H1 (cell line): Measurements from ENCODE around the gene PRPF4. TPM values are rescaled to one million over a fixed set of nuclear protein-coding genes. Genes with fewer than 3 reads are reported as not detected.

Experiments
- CTCF ChIA-PET: fragments of 300-600 bp; sonication (Branson Sonifier 250); formaldehyde crosslinking; loops from one replicate; lab custom pipeline; 2021; ENCODE audit not compliant: partially characterized antibody; lab: Charles Lee
- POLR2A ChIA-PET: fragments of 300-600 bp; sonication (Branson Sonifier 250); formaldehyde crosslinking; loops from one replicate; lab custom pipeline; 2021; ENCODE audit warnings: inconsistent platforms; ENCODE audit not compliant: partially characterized antibody; lab: Charles Lee
- DNase-seq, 2 experiments: peaks; one replicate each; pipeline versions ENCODE4 v3.0.0 to v3.0.0-alpha.2; 2010 to 2022; ENCODE audit warnings: low spot score in 2 of 2, low read depth in 1 of 2, mixed read lengths in 1 of 2
- FAIRE-seq: peaks from 2 replicates; lab custom pipeline; 2011; peaks lifted over from hg19 to GRCh38; lab: Jason Lieb, UNC
- H2AFZ ChIP-seq: 2 replicates; pipeline ENCODE4 v1.8.1; 2012; ENCODE audit warnings: low read length, inconsistent platforms
- H2AK5ac ChIP-seq: 2 replicates; pipeline ENCODE4 v1.6.1; 2013; ENCODE audit warnings: low read depth, low read length
- H2BK120ac ChIP-seq: replicated peaks from 2 replicates; pipeline ENCODE3; 2013; ENCODE audit warnings: low read depth, low read length, inconsistent platforms
- H2BK12ac ChIP-seq: 2 replicates; pipeline ENCODE4 v1.6.1; 2013; ENCODE audit warnings: low read depth, low read length
- H2BK15ac ChIP-seq: 2 replicates; pipeline ENCODE4 v1.6.1; 2013; ENCODE audit warnings: low read length
- H2BK20ac ChIP-seq: 2 replicates; pipeline ENCODE4 v1.6.1; 2013; ENCODE audit warnings: low read length
- H2BK5ac ChIP-seq: 2 replicates; pipeline ENCODE4 v1.6.1; 2013; ENCODE audit warnings: low read depth, low read length
- H3K14ac ChIP-seq: 2 replicates; pipeline ENCODE4 v1.6.1; 2013; ENCODE audit warnings: inconsistent platforms; ENCODE audit not compliant: insufficient read length
- H3K18ac ChIP-seq: 2 replicates; pipeline ENCODE4 v1.6.1; 2013; ENCODE audit warnings: low read length; ENCODE audit errors: extremely low read depth
- H3K23ac ChIP-seq: 2 replicates; pipeline ENCODE4 v1.6.1; 2013; ENCODE audit warnings: inconsistent platforms; ENCODE audit not compliant: insufficient read length
- H3K23me2 ChIP-seq: 2 replicates; pipeline ENCODE4 v1.6.1; 2013; ENCODE audit warnings: low read depth, low read length
- H3K27ac ChIP-seq: 2 replicates; pipeline ENCODE4 v1.6.1; 2011; ENCODE audit warnings: low read depth, low read length, inconsistent platforms
- H3K27me3 ChIP-seq, 4 experiments: replicated peaks in 1 of 4; 1 replicate in 1 of 4; 2 replicates in 3 of 4; pipeline versions ENCODE4 v1.6.1 to v1.8.1; 2011 to 2013; ENCODE audit warnings: low read length in 3 of 4, mild to moderate bottlenecking in 3 of 4, inconsistent platforms in 2 of 4, mixed read lengths in 2 of 4, moderate library complexity in 1 of 4; ENCODE audit not compliant: control insufficient read depth in 3 of 4, insufficient read depth in 3 of 4; ENCODE audit errors: extremely low read depth in 1 of 4
- H3K36me3 ChIP-seq, 4 experiments: 2 replicates each; pipeline versions ENCODE4 v1.6.1 to v1.8.1; 2011 to 2013; ENCODE audit warnings: mild to moderate bottlenecking in 4 of 4, low read length in 3 of 4, moderate library complexity in 2 of 4, control low read depth in 1 of 4, inconsistent platforms in 1 of 4; ENCODE audit not compliant: insufficient read depth in 4 of 4, control insufficient read depth in 2 of 4
- H3K4ac ChIP-seq: replicated peaks from 2 replicates; pipeline ENCODE3; 2013; ENCODE audit warnings: low read length, low read depth, mixed read lengths, inconsistent platforms; ENCODE audit not compliant: insufficient read length
- H3K4me1 ChIP-seq, 4 experiments: replicated peaks in 1 of 4; 1 replicate in 1 of 4; 2 replicates in 3 of 4; pipeline versions ENCODE4 v1.6.1 to v1.8.1; 2011 to 2013; ENCODE audit warnings: low read length in 3 of 4, inconsistent platforms in 2 of 4, mixed read lengths in 1 of 4; ENCODE audit not compliant: insufficient read depth in 4 of 4, control insufficient read depth in 3 of 4
- H3K4me2 ChIP-seq, 2 experiments: 2 replicates each; pipeline versions ENCODE4 v1.6.1 to v1.8.1; 2011 to 2013; ENCODE audit warnings: low read depth in 2 of 2, low read length in 2 of 2, control low read depth in 1 of 2, inconsistent platforms in 1 of 2, mild to moderate bottlenecking in 1 of 2; ENCODE audit not compliant: insufficient read depth in 1 of 2
- H3K4me3 ChIP-seq, 4 experiments: fragments of 200-600, 300-600 bp in 1 of 4; sonication (generic), shearing (Covaris generic), sonication (Bioruptor Twin) in 1 of 4; 2 replicates each; pipeline versions ENCODE4 v1.5.1 to v1.8.1; 2011 to 2016; ENCODE audit warnings: low read length in 4 of 4, low read depth in 3 of 4, control low read depth in 2 of 4, inconsistent platforms in 2 of 4, mild to moderate bottlenecking in 2 of 4, mixed read lengths in 1 of 4, moderate library complexity in 1 of 4; ENCODE audit not compliant: insufficient read depth in 2 of 4; ENCODE audit errors: extremely low read depth in 1 of 4
- H3K56ac ChIP-seq: replicated peaks from 2 replicates; pipeline ENCODE3; 2013; ENCODE audit warnings: low read depth, mild to moderate bottlenecking, mixed read lengths, low read length, inconsistent platforms; ENCODE audit not compliant: insufficient read length
- H3K79me1 ChIP-seq: 2 replicates; pipeline ENCODE4 v1.6.1; 2013; ENCODE audit warnings: low read depth, low read length, control low read depth
- H3K79me2 ChIP-seq, 2 experiments: 2 replicates each; pipeline versions ENCODE4 v1.6.1 to v1.8.1; 2012 to 2013; ENCODE audit warnings: low read length in 2 of 2, mild to moderate bottlenecking in 2 of 2, inconsistent platforms in 1 of 2; ENCODE audit not compliant: insufficient read depth in 2 of 2, control insufficient read depth in 1 of 2
- H3K9ac ChIP-seq, 4 experiments: replicated peaks in 1 of 4; 1 replicate in 1 of 4; 2 replicates in 3 of 4; pipeline versions ENCODE4 v1.6.1 to v1.8.1; 2011 to 2013; ENCODE audit warnings: low read depth in 3 of 4, low read length in 3 of 4, control low read depth in 2 of 4, mild to moderate bottlenecking in 2 of 4, moderate library complexity in 2 of 4, inconsistent platforms in 1 of 4; ENCODE audit errors: extremely low read depth in 1 of 4
- H3K9me3 ChIP-seq, 2 experiments: 2 replicates each; pipeline versions ENCODE4 v1.6.1 to v1.8.1; 2012 to 2013; ENCODE audit warnings: mild to moderate bottlenecking in 2 of 2, moderate library complexity in 2 of 2, control low read depth in 1 of 2, inconsistent platforms in 1 of 2, low read depth in 1 of 2, low read length in 1 of 2, mixed read lengths in 1 of 2; ENCODE audit not compliant: insufficient read depth in 2 of 2
- H4K20me1 ChIP-seq, 2 experiments: replicated peaks in 1 of 2; 2 replicates each; pipeline versions ENCODE3 to v1.8.1; 2011 to 2013; ENCODE audit warnings: inconsistent platforms in 2 of 2, low read length in 2 of 2, mild to moderate bottlenecking in 1 of 2; ENCODE audit not compliant: insufficient read depth in 2 of 2, control insufficient read depth in 1 of 2
- H4K5ac ChIP-seq: 2 replicates; pipeline ENCODE4 v1.6.1; 2013; ENCODE audit warnings: low read length, low read depth, mixed read lengths, inconsistent platforms; ENCODE audit not compliant: insufficient read length
- H4K8ac ChIP-seq: 2 replicates; pipeline ENCODE4 v1.8.0; 2013; ENCODE audit warnings: mild to moderate bottlenecking, moderate library complexity, low read length, inconsistent platforms; ENCODE audit not compliant: insufficient read depth; ENCODE audit errors: extremely low read depth
- H4K91ac ChIP-seq: replicated peaks from 2 replicates; pipeline ENCODE3; 2013; ENCODE audit warnings: low read length, mixed read lengths, inconsistent platforms; ENCODE audit not compliant: insufficient read length
- CBX8 ChIP-seq: fragments of 300-800, 300-1000 bp; sonication (generic); IDR thresholded peaks from 2 replicates; pipeline ENCODE4 v1.7.1; 2016; ENCODE audit warnings: low read depth, low read length, borderline replicate concordance
- CTCF ChIP-seq, 3 experiments: IDR thresholded peaks; 1 replicate in 2 of 3; 2 replicates in 1 of 3; pipeline versions ENCODE4 v1.5.1 to v1.6.1; 2011; ENCODE audit warnings: low read length in 3 of 3, mild to moderate bottlenecking in 3 of 3, inconsistent platforms in 2 of 3, low read depth in 1 of 3, moderate library complexity in 1 of 3; ENCODE audit not compliant: insufficient read depth in 1 of 3; ENCODE audit errors: control extremely low read depth in 1 of 3
- EGR1 ChIP-seq: IDR thresholded peaks from 2 replicates; pipeline ENCODE4 v1.6.1; 2011; ENCODE audit warnings: low read depth, low read length, borderline replicate concordance
- JUN ChIP-seq: IDR thresholded peaks from 2 replicates; pipeline ENCODE4 v1.6.1; 2011; ENCODE audit warnings: low read depth, mild to moderate bottlenecking, improper control_type of control experiment, low read length
- KDM4A ChIP-seq: IDR thresholded peaks from one replicate; pipeline ENCODE4 v1.7.1; 2012; ENCODE audit warnings: low read depth, mild to moderate bottlenecking, moderate library complexity, low read length, inconsistent platforms; ENCODE audit not compliant: severe bottlenecking
- MAFK ChIP-seq: IDR thresholded peaks from 2 replicates; pipeline ENCODE4 v1.6.1; 2012; ENCODE audit warnings: low read depth, mild to moderate bottlenecking, improper control_type of control experiment, low read length
- RAD21 ChIP-seq, 2 experiments: IDR thresholded peaks in 1 of 2; conservative IDR thresholded peaks in 1 of 2; 2 replicates each; pipeline ENCODE4 v1.6.1; 2011; ENCODE audit warnings: low read depth in 2 of 2, low read length in 2 of 2, improper control_type of control experiment in 1 of 2, inconsistent platforms in 1 of 2, mild to moderate bottlenecking in 1 of 2, moderate library complexity in 1 of 2
- RFX5 ChIP-seq: IDR thresholded peaks from 2 replicates; pipeline ENCODE4 v1.6.1; 2011; ENCODE audit warnings: low read depth, low read length, improper control_type of control experiment, borderline replicate concordance
- SIRT6 ChIP-seq: IDR thresholded peaks from one replicate; pipeline ENCODE4 v1.7.1; 2012; ENCODE audit warnings: low read length, inconsistent platforms
- WGBS, 2 experiments: shearing (Covaris generic) in 1 of 2; methylation state at CpG; one replicate each; pipeline versions ENCODE4 v1.1.6 to v1.1.7; 2013 to 2015; ENCODE audit warnings: low lambda C conversion rate in 2 of 2, mixed read lengths in 2 of 2, inconsistent platforms in 1 of 2, low coverage in 1 of 2, missing lambda C conversion rate in 1 of 2; ENCODE audit not compliant: insufficient replicate concordance in 2 of 2, insufficient coverage in 1 of 2, insufficient read length in 1 of 2; ENCODE audit errors: extremely low coverage in 1 of 2, missing lambda C conversion rate in 1 of 2; 5-methylcytosine and 5-hydroxymethylcytosine counted together
- polyA plus RNA-seq, 7 experiments: library from polyadenylated mRNA; depleted of rRNA in 3 of 7; stranded (reverse) in 5 of 7; unstranded in 2 of 7; fragments of >200 nt in 5 of 7; fragments of 200-250 nt in 2 of 7; gene quantifications; 1 replicate in 5 of 7; 2 replicates in 1 of 7; 4 replicates in 1 of 7; pipeline versions ENCODE4 v1.2.1 to v1.2.3, GENCODE V29; 2011 to 2013; ENCODE audit warnings: missing spikeins in 2 of 7, mixed read lengths in 2 of 7
- total RNA-seq: library from RNA; stranded (reverse); fragmentation: NEBNext Ultra II Directional; extraction: Animal tissue kit (Norgen Biotek cat#: 25700); gene quantifications from 2 replicates; pipeline ENCODE4 v1.2.1, GENCODE V29; 2021

Gene PRPF4
- total and polyA plus RNA-seq, 2 of the 8 experiments (the other 6 are each of a cell fraction or from before 2014, with no cell fraction given) = 15.2 to 33.4 TPM

- H2BK20ac ChIP-seq = no peak overlapping the region
- no peaks in the 10 kb centered on the region for H3K23me2 ChIP-seq
- H4K20me1 ChIP-seq = peaks cover 0 to 3% of the 10 kb centered on the region in 2 experiments
- no peaks in the 10 kb centered on the region for H3K79me2 ChIP-seq
- no peak overlapping the region for H3K4ac ChIP-seq
- no peak overlapping the region for H3K27ac ChIP-seq
- no peak overlapping the region for H4K5ac ChIP-seq
- WGBS, 2 experiments = 83% methylated on average over 9 of the region's 9 CpGs; no CpG with 5 or more reads in 1 of the 2 experiments
- peaks cover 0 to 2% (median 0%) of the 10 kb centered on the region in 4 experiments; a peak in 1 of 7 replicates for H3K27me3 ChIP-seq
- no peak overlapping the region for H3K9ac ChIP-seq
- H3K4me2 ChIP-seq = no peak overlapping the region
- no peaks in the 10 kb centered on the region for H3K9me3 ChIP-seq
- H3K36me3 ChIP-seq = peaks cover 0 to 16% (median 12%) of the 10 kb centered on the region in 4 experiments; a peak in 5 of 8 replicates
- no peak overlapping the region for H3K18ac ChIP-seq
- H3K79me1 ChIP-seq = no peaks in the 10 kb centered on the region
- no peak overlapping the region for H3K23ac ChIP-seq
- FAIRE-seq = no peak
- H4K91ac ChIP-seq = no peak overlapping the region
- H3K4me3 ChIP-seq = no peak overlapping the region
- ChIA-PET POLR2A (interaction anchor here (0.5 kb wide), 1 partner anchor 9 kb away, joined by 4 read pairs; no protein-coding TSS in a partner anchor), CTCF (interaction anchor here (0.7 to 1.8 kb wide), 6 partner anchors 12 to 326 kb away, joined by 3 to 6 read pairs (median 4); partner anchors contain the start of gene CDC26)
- no peak for DNase-seq
- no peak overlapping the region for H2BK15ac ChIP-seq
- H3K56ac ChIP-seq = no peak overlapping the region
- no peak overlapping the region for H2AFZ ChIP-seq
- no peak overlapping the region for H4K8ac ChIP-seq
- H2BK5ac ChIP-seq = no peak overlapping the region
- no peak overlapping the region for H3K14ac ChIP-seq
- no peak overlapping the region for H2BK120ac ChIP-seq
- no peak overlapping the region for H2AK5ac ChIP-seq
- 0 out of 7 replicates have a peak, but pooled peaks cover 0 to 2% (median 0%) of the 10 kb centered on the region in 4 experiments for H3K4me1 ChIP-seq
- H2BK12ac ChIP-seq = no peak overlapping the region
- no peak for TF ChIP-seq MAFK
- no peak for TF ChIP-seq CTCF (IDR thresholded peaks at IDR 0.05; ENCODE audit: control extremely low read depth in 1 of 3, insufficient read depth in 1 of 3, low read depth in 1 of 3, low read length in 3 of 3)
- TF ChIP-seq CBX8 = no peak
- no peak for TF ChIP-seq RFX5
- TF ChIP-seq KDM4A = no peak
- no peak for TF ChIP-seq JUN
- no peak for TF ChIP-seq EGR1
- no peak for TF ChIP-seq RAD21 (IDR thresholded peaks at IDR 0.05 in 1 of 2, conservative IDR thresholded peaks at IDR 0.05 in 1 of 2; ENCODE audit: low read depth in 2 of 2, low read length in 2 of 2)
- no peak for TF ChIP-seq SIRT6
Measured at GRCh38 chr9:113296796-113297558, 21.5 kb downstream of the PRPF4 start.
